Common myeloid progenitor, CD34-positive (primary cell): ENCODE data around the gene ZNF532.

Experiments
- CTCF ChIA-PET: fragments of 350-600 bp; sonication (Branson Sonifier 250); formaldehyde crosslinking; loops from one replicate; lab custom pipeline; 2021; ENCODE audit warnings: antibody characterized with exemption; lab: Charles Lee
- POLR2A ChIA-PET: fragments of 350-600 bp; sonication (Branson Sonifier 250); formaldehyde crosslinking; loops from one replicate; lab custom pipeline; 2021; ENCODE audit warnings: antibody characterized with exemption; lab: Charles Lee
- DNase-seq, 3 donors: peaks; one replicate each; pipeline versions ENCODE4 v3.0.0 to v3.0.0-alpha.2; 2013
- H3K27ac ChIP-seq, 2 experiments: 1 replicate in 1 of 2; 2 replicates in 1 of 2; pipeline ENCODE4 v1.7.0; 2013; ENCODE audit warnings: inconsistent platforms in 2 of 2, low read length in 2 of 2, mild to moderate bottlenecking in 2 of 2, low read depth in 1 of 2, moderate library complexity in 1 of 2; ENCODE audit not compliant: severe bottlenecking in 2 of 2, insufficient read depth in 1 of 2, poor library complexity in 1 of 2
- H3K27me3 ChIP-seq, 5 experiments: replicated peaks in 2 of 5; 1 replicate in 3 of 5; 2 replicates in 2 of 5; pipeline versions ENCODE4 v1.6.1 to v1.7.0; 2013; ENCODE audit warnings: low read length in 4 of 5, mild to moderate bottlenecking in 2 of 5, moderate library complexity in 2 of 5, inconsistent platforms in 1 of 5; ENCODE audit not compliant: insufficient read depth in 5 of 5, control insufficient read depth in 4 of 5
- H3K36me3 ChIP-seq, 4 experiments: 1 replicate in 2 of 4; 2 replicates in 2 of 4; pipeline versions ENCODE4 v1.6.1 to v1.7.0; 2013; ENCODE audit warnings: low read length in 3 of 4, control low read depth in 1 of 4, mild to moderate bottlenecking in 1 of 4; ENCODE audit not compliant: control insufficient read depth in 4 of 4, insufficient read depth in 4 of 4
- H3K4me1 ChIP-seq, 4 experiments: 1 replicate in 3 of 4; 2 replicates in 1 of 4; pipeline versions ENCODE4 v1.6.1 to v1.7.1; 2013; ENCODE audit warnings: low read length in 3 of 4, mild to moderate bottlenecking in 3 of 4, control low read depth in 1 of 4, inconsistent platforms in 1 of 4, moderate library complexity in 1 of 4; ENCODE audit not compliant: control insufficient read depth in 4 of 4, insufficient read depth in 4 of 4; ENCODE audit errors: control extremely low read depth in 1 of 4
- H3K4me3 ChIP-seq, 7 experiments: 1 replicate in 4 of 7; 2 replicates in 3 of 7; pipeline versions ENCODE4 v1.5.1 to v1.7.0; 2013; ENCODE audit warnings: mild to moderate bottlenecking in 7 of 7, low read length in 6 of 7, moderate library complexity in 6 of 7, inconsistent platforms in 2 of 7, low read depth in 2 of 7, control low read depth in 1 of 7; ENCODE audit not compliant: insufficient read depth in 4 of 7, control insufficient read depth in 1 of 7; ENCODE audit errors: extremely low read depth in 1 of 7
- H3K9me3 ChIP-seq, 5 experiments: 1 replicate in 4 of 5; 2 replicates in 1 of 5; pipeline versions ENCODE4 v1.6.1 to v1.7.1; 2013; ENCODE audit warnings: low read length in 4 of 5, mild to moderate bottlenecking in 2 of 5, inconsistent platforms in 1 of 5, low read depth in 1 of 5, moderate library complexity in 1 of 5; ENCODE audit not compliant: control insufficient read depth in 4 of 5, insufficient read depth in 2 of 5; ENCODE audit errors: control extremely low read depth in 1 of 5
- WGBS: methylation state at CpG from one replicate; pipeline ENCODE4 v1.1.5; 2013; ENCODE audit not compliant: insufficient coverage; 5-methylcytosine and 5-hydroxymethylcytosine counted together

The ZNF532 gene

DNA sequence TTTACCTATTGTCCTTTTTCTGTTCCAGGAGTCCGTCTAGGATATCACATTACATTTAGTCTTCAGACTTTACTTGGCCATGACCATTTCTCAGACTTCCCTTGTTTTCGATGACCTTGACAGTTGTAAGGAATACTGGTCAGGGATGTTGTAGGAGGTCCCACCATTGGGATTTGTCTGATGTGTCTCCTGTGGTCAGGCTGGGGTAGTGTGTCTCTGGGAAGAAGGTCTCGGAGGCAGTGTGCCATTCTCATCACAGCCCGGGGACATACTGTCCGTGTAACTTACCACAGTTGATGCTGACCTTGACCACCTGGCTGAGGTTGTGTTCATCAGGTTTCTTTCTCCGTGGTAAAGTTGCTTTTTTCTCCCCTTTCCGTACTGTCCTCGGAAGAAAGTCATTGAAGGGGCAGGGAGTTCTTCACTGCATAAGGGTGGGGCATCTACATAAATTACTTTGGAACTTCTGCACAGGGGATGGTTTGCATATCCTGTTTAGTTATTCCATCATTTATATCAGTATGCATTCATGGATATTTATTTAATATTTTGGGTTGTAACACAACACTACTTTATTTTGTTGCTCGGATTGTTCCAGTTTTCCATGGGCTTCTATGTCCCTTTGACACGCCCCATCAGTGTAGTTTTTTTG is 41.2 kb downstream of the ZNF532 start:
- H3K27me3 ChIP-seq, result no peaks in the 10 kb centered on the region
- H3K4me1 ChIP-seq, result peaks cover 0 to 6% (median under 1%) of the 10 kb centered on the region in 4 experiments
- no peaks in the 10 kb centered on the region for H3K36me3 ChIP-seq
- no peak overlapping the region for H3K4me3 ChIP-seq
- no peak for DNase-seq
- ChIA-PET POLR2A (no interaction called here), CTCF (no interaction called here)
- 99% methylated on average over 5 of the region's 10 CpGs for WGBS
- no peak overlapping the region for H3K27ac ChIP-seq
- no peaks in the 10 kb centered on the region for H3K9me3 ChIP-seq

DNA sequence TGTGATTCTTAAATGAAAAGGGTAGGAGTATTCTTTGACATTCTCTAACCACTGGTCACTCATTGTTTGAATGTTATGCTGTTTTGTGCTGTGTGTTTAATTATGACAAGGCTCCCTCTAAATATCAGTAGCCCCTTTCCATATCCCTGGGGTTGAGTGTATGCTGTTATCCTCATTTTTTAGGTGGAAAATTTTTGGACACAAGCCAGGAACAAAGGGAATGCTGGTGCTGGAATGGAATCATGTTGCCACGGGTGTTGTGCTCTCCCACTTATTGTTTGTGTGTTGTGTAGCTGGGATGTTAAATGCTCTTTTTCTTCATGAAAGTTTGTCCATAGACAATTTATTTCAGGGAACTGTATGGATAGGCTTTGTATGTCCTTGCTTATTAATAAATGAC is 43.3 kb downstream of the ZNF532 start:
- Histone ChIP-seq H3K27ac (no peak overlapping the region), H3K4me1 (peaks cover 0 to 2% (median under 1%) of the 10 kb centered on the region in 4 experiments), H3K9me3 (no peaks in the 10 kb centered on the region), H3K4me3 (no peak overlapping the region), H3K36me3 (no peaks in the 10 kb centered on the region), H3K27me3 (no peaks in the 10 kb centered on the region)
- POLR2A ChIA-PET, result no interaction called here
- CTCF ChIA-PET, result no interaction called here
- WGBS, result no CpG with 5 or more reads among the region's 1 CpG
- DNase-seq, result no peak

DNA sequence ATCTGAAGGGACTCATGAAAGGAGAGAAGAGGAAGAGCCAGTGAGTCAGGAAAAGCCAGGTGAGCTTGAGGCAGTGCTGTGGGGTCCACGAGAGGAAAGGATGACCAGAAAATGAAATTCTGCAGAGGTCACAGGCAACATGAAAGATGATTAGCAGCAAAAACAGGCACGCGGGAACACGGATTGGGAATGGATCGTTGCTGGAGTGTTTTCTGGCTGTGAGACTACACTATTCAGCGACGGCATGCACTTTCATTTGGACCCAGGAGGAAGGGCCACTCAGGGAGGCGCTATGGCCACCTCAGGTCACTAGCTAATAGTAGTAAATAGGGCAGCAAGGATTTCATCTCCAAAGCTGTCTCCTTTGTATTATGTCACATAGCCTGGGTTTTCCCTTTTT is 44.8 kb downstream of the ZNF532 start:
- 100% methylated on average over 8 of the region's 8 CpGs for WGBS
- Histone ChIP-seq H3K27me3 (no peaks in the 10 kb centered on the region), H3K9me3 (no peaks in the 10 kb centered on the region), H3K36me3 (no peaks in the 10 kb centered on the region), H3K4me3 (no peak overlapping the region), H3K27ac (no peak overlapping the region), H3K4me1 (peaks cover 0 to 6% (median 2%) of the 10 kb centered on the region in 4 experiments)
- ChIA-PET CTCF (no interaction called here), POLR2A (no interaction called here)
- no peak for DNase-seq

DNA sequence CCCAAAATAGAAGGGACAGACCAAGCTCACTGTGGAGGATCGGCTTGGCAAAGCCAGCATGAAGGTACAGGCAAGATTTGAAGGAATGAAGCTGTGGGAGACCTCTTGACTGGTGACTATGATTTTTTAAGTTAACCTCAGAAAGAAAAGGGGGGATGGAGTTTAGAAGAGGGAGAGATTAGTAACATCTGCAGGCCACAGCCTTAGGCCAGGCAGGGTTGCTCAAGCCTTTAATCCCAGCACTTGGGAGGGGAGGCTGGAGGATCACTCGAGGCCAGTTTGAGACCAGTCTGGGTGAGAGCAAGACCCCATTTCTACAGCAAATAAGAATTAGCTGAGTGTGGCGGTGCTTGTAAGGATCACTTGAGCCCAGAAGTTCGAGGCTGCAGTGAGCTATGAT is 46.6 kb downstream of the ZNF532 start:
- no peak for DNase-seq
- Histone ChIP-seq H3K27me3 (no peaks in the 10 kb centered on the region), H3K9me3 (peaks cover 0 to 1% (median 0%) of the 10 kb centered on the region in 5 experiments), H3K4me3 (no peak overlapping the region), H3K27ac (no peak overlapping the region), H3K36me3 (no peaks in the 10 kb centered on the region), H3K4me1 (peaks cover 0 to 6% (median 2%) of the 10 kb centered on the region in 4 experiments)
- CTCF ChIA-PET, result interaction anchor here (1.2 to 2.2 kb wide), 2 partner anchors 10 to 19 kb away, joined by 4 to 5 read pairs; no protein-coding TSS in a partner anchor
- POLR2A ChIA-PET, result no interaction called here
- WGBS, result 98% methylated on average over 4 of the region's 4 CpGs

DNA sequence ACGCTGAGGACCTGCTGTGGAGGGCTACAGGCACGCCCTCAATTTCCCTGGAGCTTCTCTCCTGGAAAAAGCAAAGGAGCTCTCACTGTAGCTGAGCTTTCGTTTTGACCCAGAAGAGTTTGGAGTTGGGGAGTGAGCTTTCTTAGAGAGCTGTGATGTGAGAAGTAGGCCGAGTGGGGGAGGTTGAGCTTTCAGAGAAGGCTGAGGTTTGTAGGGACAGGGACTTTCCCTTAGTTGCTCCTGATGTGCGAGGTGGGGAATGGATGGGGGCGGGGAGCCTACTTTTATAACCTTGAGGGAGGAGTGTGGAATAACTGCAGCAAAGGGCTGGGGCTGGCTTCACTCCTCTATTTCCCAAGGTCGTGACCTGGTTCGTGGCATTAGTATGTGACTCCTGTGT is 47.1 kb downstream of the ZNF532 start:
- ChIA-PET POLR2A (no interaction called here), CTCF (interaction anchor here (0.8 to 2.2 kb wide), 3 partner anchors 9 to 18 kb away, joined by 3 to 5 read pairs (median 4); no protein-coding TSS in a partner anchor)
- no peak for DNase-seq
- WGBS, result 100% methylated on average over 7 of the region's 8 CpGs
- Histone ChIP-seq H3K4me3 (no peak overlapping the region), H3K4me1 (peaks cover 0 to 6% (median 2%) of the 10 kb centered on the region in 4 experiments), H3K9me3 (peaks cover 0 to 1% (median 0%) of the 10 kb centered on the region in 5 experiments), H3K27me3 (no peaks in the 10 kb centered on the region), H3K27ac (no peak overlapping the region), H3K36me3 (no peaks in the 10 kb centered on the region)

DNA sequence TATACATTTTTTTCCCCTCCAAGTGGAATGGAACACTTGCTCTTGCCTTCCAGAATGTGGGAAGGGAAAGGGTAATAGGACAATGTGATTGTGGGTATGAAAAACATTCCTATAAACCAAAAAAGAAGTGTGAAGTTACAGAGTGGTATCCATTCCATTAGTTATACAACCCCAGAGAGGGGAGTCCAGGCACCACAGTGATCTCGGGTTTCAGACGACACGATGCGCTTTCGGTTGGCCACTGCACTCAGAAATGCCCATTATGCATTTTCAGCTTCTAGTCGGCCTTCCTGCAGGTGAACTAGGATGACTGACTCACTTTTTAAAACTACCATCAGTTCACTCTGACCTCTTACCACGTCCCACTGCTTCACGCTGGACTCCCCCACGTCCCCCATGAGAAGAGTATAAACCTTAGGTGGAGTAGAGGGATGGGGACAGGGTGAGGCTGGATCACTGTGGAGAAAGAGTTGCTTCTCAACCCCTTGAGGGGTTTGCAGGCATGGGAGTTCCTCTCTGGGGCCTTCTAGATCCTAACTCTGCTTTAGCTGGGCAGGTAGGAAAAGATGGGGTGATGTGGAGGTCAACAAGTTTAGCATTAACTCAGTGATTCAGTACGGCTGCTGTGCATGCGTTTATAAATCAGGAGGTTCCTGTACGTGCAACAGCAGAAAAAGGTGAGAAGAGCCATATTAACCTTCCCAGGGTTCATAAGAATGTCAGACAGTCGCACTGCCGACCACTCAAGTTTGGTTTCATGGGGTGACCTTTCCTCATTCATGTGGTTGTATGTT is 50.5 kb downstream of the ZNF532 start:
- Histone ChIP-seq H3K9me3 (peaks cover 0 to 1% (median 0%) of the 10 kb centered on the region in 5 experiments), H3K36me3 (peaks cover 0 to 13% (median 0%) of the 10 kb centered on the region in 4 experiments), H3K27me3 (no peaks in the 10 kb centered on the region), H3K4me3 (no peak overlapping the region), H3K4me1 (peaks cover 0 to 6% (median 2%) of the 10 kb centered on the region in 4 experiments), H3K27ac (no peak overlapping the region)
- POLR2A ChIA-PET, result no interaction called here
- CTCF ChIA-PET, result no interaction called here
- DNase-seq, result no peak
- WGBS, result 100% methylated on average over 10 of the region's 14 CpGs

DNA sequence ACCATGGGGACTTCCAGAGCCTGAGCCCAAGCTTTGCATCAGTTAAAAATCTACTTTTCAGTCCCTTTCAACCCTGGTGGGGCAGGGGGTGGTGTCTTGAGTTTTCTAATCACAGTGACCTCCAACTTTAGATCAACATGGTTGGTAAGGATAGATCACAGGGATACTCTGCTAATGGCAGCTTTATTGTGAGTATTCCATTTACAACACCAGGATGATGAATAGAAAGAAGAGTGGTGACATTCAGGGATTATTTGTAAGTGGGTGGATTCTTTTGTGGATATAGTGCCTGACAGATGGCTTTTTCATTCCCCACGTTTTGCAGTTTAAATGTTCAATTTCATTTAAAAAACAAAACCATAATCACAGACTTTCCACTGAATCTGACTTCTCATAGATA is 51.3 kb downstream of the ZNF532 start:
- Histone ChIP-seq H3K9me3 (peaks cover 0 to 1% (median 0%) of the 10 kb centered on the region in 5 experiments), H3K4me1 (peaks cover 0 to 6% (median 2%) of the 10 kb centered on the region in 4 experiments), H3K27me3 (no peaks in the 10 kb centered on the region), H3K4me3 (no peak overlapping the region), H3K27ac (no peak overlapping the region), H3K36me3 (peaks cover 0 to 13% (median 0%) of the 10 kb centered on the region in 4 experiments)
- WGBS, result no CpG with 5 or more reads among the region's 1 CpG
- POLR2A ChIA-PET, result interaction anchor here (0.8 kb wide), 1 partner anchor 9 kb away, joined by 3 read pairs; no protein-coding TSS in a partner anchor
- CTCF ChIA-PET, result no interaction called here
- DNase-seq, result no peak
